ENCODE measurements around the gene TRIP6. TPM values are rescaled to one million over a fixed set of nuclear protein-coding genes. Genes with fewer than 3 reads are reported as not detected.

The TRIP6 gene
- total RNA-seq, 1 donor from 2014 or later, result 61.1 TPM

- ATAC-seq, result peak; percentile 97
Measured at GRCh38 chr7:100874577-100875355, 7.6 kb downstream of the TRIP6 start, which contains the start of gene SRRT. Gene SRRT, plus strand, starts transcription at chr7:100875103. Its CDS starts 488 bp downstream, at chr7:100875591.

GRCh38 chr7:100875356-100875751 is 8.2 kb downstream of the TRIP6 start:
- ATAC-seq, result peak; percentile 51

GRCh38 chr7:100878013-100878412 is 10.8 kb downstream of the TRIP6 start:
- no peak for ATAC-seq

- ATAC-seq, result no peak
Measured at GRCh38 chr7:100878685-100879084, 11.5 kb downstream of the TRIP6 start.

- no peak for ATAC-seq
Measured at GRCh38 chr7:100879685-100880261, 12.6 kb downstream of the TRIP6 start.

GRCh38 chr7:100880645-100881044 is 13.5 kb downstream of the TRIP6 start:
- ATAC-seq, result no peak

GRCh38 chr7:100881136-100881535 is 13.9 kb downstream of the TRIP6 start:
- ATAC-seq, result no peak

GRCh38 chr7:100882201-100882600 is 15.0 kb downstream of the TRIP6 start:
- no peak for ATAC-seq

- no peak for ATAC-seq
Measured at GRCh38 chr7:100882785-100883526, 15.8 kb downstream of the TRIP6 start.

GRCh38 chr7:100884736-100885439 is 17.7 kb downstream of the TRIP6 start:
- no peak for ATAC-seq

GRCh38 chr7:100885440-100886141 is 18.4 kb downstream of the TRIP6 start:
- ATAC-seq, result no peak

GRCh38 chr7:100886142-100886935 is 19.2 kb downstream of the TRIP6 start:
- no peak for ATAC-seq

GRCh38 chr7:100886936-100887515 is 19.8 kb downstream of the TRIP6 start:
- ATAC-seq, result no peak

- ATAC-seq, result no peak
Measured at GRCh38 chr7:100887516-100888290, 20.5 kb downstream of the TRIP6 start.

- no peak for ATAC-seq
Measured at GRCh38 chr7:100888291-100888987, 21.3 kb downstream of the TRIP6 start.

GRCh38 chr7:100888988-100889750 is 22.0 kb downstream of the TRIP6 start, which contains the start of gene UFSP1:
Gene UFSP1, minus strand, starts transcription at chr7:100889715. Its CDS starts 444 bp downstream, at chr7:100889271.
- peak; percentile 46 for ATAC-seq

GRCh38 chr7:100890653-100891567 is 23.7 kb downstream of the TRIP6 start:
- no peak for ATAC-seq
